PC-9 (cell line): ENCODE results near the gene RASSF9.

ENCODE experiments used
- EZH2 ChIP-seq: fragments of 200-600 bp; sonication (generic); IDR thresholded peaks from 2 replicates; pipeline ENCODE4 v1.8.0; 2017; ENCODE audit warnings: antibody characterized with exemption, low read depth
- TF ChIP-seq, protein P1 (sequence below): fragments of 200-600 bp; sonication (generic); conservative IDR thresholded peaks from 2 replicates; pipeline ENCODE4 v1.6.1; 2017; ENCODE audit warnings: mixed run types, antibody characterized with exemption, mild to moderate bottlenecking, moderate library complexity

DNA sequence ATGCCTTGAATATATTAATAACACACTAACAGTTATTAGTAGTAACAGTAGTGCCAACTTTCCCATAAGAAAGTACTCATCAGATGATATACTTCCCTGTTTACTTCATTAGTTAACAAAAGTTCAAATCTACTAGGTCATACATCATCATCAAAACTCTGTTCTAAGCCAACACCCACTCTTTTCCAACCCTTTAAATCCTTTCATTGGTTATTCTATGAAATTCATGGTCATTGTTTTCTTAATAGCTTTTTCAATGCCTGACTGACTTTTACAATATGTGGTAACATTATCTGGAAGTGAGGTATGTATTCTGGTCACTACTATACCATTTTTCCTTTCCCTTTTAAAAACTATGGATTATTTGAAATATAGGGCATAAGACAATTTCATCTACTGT, 47.6 kb upstream of the RASSF9 start:
- TF ChIP-seq, protein P1, sequence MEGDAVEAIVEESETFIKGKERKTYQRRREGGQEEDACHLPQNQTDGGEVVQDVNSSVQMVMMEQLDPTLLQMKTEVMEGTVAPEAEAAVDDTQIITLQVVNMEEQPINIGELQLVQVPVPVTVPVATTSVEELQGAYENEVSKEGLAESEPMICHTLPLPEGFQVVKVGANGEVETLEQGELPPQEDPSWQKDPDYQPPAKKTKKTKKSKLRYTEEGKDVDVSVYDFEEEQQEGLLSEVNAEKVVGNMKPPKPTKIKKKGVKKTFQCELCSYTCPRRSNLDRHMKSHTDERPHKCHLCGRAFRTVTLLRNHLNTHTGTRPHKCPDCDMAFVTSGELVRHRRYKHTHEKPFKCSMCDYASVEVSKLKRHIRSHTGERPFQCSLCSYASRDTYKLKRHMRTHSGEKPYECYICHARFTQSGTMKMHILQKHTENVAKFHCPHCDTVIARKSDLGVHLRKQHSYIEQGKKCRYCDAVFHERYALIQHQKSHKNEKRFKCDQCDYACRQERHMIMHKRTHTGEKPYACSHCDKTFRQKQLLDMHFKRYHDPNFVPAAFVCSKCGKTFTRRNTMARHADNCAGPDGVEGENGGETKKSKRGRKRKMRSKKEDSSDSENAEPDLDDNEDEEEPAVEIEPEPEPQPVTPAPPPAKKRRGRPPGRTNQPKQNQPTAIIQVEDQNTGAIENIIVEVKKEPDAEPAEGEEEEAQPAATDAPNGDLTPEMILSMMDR = no peak
- no peak for TF ChIP-seq EZH2
